Measurements from ENCODE around the gene ANXA7.
A peak's percentile ranks its signal among the peaks of the same experiment; 100 is the strongest.
"Not testable (repeated sequence)": the region's sequence is repeated elsewhere in the genome, so short reads cannot be mapped to it uniquely, and the experiment has no call there.

ANXA7 gene

DNA sequence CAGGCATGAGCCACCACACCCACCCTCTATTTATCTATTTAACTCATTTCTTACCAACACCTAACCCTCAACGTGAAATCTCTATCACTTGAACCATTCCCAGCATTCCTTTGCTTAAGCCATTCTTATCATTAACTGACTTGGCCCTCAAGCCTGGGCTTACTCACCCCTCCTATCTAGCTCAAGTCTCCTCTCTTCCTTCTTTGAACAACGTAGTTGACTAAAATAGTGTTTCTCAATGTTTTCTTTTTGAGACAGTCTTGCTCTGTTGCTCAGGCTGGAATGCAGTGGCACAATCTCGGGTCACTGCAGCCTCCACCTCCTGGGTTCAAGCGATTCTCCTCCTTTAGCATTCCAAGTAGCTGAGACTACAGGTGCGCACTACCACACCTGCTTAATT is 7.0 kb downstream of the ANXA7 start:
- DNase-seq, result no peak

DNA sequence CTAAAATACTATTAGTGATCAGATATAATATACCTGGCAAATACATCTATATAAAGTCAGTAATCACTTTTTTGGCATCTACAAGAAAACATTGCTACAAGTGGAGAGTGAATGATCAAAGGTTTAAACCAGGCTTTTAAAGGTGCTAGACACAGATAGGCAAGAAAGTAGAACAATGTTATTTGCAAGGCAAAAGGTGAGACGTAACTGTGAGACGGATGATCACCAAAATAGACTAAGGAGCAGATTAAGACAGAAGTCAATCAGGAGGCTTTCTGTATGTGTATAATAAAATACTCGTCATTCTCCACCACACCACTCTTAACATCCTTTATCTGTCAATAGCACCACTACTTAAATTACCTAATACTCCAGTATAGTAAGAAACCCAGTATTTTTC is 8.3 kb downstream of the ANXA7 start:
- no peak for DNase-seq

DNA sequence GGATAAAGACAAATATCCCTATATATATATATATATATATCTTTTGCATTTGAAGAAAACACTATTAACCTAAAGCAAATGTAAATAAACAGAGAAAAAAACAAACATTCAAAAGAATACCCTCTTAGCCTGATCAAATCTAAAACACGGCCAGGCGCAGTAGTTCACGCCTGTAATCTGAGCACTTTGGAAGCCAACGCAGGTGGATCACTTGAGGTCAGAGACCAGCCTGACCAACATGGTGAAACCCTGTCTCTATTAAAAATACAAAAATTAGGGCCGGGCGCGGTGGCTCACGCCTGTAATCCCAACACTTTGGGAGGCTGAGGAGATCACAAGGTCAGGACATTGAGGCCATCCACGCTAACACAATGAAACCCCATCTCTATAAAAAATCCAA is 9.2 kb downstream of the ANXA7 start:
- DNase-seq, result no peak

DNA sequence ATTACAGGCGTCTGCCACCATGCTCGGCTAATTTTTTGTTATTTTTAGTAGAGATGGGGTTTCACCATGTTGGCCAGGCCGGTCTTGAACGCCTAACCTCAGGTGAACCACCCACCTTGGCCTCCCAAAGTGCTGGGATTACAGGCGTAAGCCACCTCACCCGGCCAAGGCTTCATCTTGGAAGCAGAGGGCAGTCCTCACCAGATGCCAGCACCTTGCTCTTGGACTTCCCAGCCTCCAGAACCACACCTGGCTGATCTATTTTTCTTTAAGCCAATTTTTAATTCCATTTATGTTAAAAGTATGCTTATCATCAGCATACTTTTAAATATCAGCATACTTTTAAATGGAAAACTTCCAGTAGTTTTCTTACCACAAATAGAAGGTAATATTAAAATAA is 12.2 kb downstream of the ANXA7 start:
- DNase-seq, result no peak

DNA sequence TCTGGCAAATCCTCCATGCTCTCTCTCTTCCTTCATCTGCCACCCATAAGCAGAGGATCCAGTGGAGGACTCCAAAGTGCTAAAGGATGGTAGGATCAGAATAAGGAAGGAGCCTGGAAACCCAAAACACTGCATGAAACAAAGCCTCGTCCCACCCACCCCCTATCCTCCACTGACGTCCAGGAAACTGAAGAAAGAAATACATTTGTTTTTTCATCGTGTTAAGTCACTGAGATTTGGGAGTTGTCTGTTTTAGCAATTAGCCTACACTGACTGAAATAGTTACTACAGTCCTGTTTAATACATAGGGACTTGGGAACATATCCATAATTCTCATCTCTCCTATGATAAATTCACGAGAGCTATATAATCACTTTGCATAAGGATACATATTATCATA is 14.8 kb downstream of the ANXA7 start:
- DNase-seq, result no peak

DNA sequence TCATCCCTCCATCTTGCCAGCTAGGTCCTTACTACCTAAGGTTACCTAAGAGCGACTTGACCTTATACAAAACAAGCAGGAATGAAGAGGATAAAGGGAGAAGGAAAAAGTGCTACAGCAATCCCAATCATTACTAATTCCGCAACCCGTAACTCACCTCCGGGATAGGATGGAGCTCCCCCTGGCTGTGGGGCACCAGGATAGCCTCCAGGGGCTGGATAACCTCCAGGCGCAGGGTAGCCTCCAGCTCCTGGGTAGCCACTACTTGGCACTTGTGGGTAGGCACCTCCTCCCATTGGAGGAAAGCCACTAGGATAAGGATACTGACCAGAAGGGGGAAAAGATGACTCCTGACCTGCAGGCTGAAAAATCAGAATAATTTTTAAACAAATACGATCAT is 15.8 kb downstream of the ANXA7 start:
- DNase-seq, result no peak

DNA sequence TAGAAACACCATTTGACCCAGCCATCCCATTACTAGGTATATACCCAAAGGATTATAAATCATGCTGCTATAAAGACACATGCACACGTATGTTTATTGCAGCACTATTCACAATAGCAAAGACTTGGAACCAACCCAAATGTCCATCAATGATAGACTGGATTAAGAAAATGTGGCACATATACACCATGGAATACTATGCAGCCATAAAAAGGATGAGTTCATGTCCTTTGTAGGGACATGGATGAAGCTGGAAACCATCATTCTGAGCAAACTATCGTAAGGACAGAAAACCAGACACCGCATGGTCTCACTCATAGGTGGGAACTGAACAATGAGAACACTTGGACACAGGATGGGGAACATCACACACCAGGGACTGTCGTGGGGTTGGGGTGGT is 19.5 kb downstream of the ANXA7 start:
- not testable (repeated sequence) for DNase-seq

DNA sequence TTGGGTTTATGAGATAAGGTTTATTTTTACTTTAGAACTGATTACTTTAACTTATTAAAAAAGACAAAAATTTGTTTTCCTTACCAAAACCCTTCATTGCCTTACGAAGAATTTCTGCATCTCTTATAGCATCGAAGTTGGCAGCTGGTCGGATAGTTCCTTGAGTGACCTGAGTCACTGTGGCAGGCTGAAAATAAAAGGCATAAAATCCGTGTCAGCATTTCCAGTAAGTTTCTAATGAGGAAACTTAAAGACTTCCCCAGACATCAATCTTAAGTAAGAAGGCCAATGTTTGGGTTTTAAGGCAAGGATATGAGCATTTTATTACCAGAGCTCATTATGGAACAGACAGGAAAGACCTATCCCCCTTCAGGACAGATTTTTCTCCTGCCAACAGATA is 25.6 kb downstream of the ANXA7 start:
- no peak for DNase-seq

DNA sequence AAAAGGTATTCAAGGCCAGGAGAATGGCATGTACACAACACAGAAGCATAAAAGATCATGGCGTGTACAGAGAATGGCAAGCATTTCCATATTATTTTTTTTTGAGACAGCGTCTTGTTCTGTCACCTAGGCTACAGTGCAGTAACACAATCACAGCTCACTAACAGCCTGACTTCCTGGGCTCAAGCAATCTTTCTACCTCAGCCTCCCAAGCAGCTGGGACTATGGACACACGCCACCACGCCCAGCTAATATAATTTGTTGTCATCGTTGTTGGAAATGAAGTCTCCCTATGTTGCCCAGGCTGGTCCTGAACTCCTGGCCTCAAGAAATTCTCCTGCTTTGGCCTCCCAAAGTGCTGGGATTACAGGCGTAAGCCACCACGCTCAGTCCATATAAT is 27.3 kb downstream of the ANXA7 start:
- no peak for DNase-seq

DNA sequence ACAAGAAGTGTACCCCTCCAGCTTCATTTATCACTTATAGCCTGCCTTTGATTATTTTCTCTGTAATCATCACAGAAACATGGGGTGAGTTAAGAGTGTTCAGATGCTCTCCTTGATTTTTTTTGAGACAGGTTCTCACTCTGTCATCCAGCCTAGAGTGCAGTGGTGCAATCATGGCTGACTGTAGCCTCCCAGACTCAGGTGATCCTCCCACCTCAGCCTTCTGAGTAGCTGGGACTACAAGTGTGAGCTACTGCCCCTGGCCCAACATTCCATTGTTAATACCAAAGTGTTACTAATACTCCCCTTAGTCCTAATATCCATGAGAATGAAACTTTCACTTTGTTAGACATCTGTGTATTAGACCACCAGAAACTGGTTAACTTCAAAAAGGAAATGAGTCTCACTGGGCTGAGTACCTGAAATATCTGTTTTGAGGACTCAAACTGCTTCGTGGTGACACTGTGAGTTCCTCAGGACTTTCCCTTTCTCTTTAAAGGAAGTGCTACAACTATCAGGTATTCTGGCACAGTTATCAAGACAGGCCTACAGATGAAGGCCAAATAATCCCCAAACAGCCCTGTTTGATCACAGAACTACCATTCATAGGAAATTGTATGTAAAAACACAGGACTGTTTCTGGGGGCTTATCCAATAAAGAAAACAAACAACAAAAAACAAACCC is 34.7 kb downstream of the ANXA7 start:
- DNase-seq, result peak; percentile 10

DNA sequence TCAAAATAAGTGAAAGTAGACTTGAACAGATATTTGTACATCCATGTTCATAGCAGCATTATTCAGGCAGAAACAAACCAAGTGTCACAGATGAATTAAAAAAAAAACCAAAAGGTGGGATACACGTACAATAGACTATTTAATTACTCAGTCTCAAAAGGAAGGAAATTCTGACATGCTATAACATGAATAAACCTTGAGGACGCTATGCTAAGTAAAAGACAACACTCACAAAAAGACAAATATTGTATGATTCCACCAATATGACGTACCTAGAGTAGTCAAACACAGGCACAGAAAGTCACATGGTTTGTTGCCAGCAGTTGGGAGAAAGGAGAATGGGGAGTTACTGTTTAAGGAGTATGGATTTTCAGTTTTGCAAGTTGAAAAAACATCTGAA is 37.2 kb downstream of the ANXA7 start:
- no peak for DNase-seq

DNA sequence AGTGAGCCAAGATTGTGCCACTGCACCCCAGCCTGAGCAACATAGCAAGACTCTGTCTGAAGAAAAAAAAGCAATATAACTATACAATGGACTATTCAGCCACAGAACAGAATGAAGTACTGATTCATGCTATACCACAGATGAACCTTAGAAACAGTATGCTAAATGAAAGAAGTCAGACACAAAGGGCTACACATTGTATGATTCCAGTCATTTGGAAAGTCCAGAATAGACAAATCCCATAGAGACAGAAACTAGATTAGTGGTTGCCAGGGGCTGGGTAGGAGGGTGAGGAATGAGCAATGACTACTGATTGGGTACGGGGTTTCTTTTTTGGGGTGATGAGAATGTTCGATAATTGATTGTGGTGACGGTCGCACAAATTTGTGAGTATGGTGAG is 45.6 kb downstream of the ANXA7 start:
- DNase-seq, result peak; percentile 48

DNA sequence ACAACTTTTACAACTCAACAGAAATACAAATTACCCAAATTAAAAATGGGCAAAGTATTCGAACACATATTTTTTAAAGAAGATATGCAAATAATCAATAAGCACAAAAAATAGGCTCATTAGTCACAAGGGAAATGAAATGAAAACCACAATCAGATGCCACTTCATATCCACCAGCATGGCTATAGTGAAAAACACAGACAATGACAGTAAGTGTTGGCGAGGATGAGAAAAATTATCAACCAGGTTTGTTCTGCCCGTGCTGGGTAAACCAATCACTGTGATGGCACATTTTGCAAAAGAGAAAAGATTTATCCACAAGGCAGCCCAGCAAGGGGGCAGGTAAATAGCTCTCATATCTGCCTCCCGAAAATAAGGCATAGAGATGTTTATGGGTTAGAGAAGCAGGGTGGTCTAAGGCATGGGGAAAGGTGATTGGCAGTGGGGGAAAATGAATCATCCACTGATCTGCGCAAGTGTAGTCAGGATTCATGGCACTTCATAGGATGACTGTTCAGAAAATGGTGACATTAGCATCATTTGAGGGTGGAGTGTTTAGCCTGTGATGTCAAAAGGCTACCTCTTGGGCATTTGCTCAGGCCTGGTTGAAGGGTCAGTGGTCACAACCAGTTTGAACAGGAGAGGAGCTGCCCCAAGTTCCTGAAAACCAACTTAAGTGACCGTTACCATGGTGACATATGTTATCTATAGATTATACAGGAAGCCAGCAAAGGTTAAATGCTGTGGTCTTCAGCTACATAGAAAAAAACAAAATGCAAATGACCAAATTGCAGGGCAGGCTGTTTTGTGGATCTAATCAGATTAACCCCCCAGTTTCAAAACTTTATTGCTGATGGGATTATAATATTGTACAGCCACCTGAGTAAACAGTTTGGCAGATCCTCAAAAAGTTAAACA is 47.2 kb downstream of the ANXA7 start:
- DNase-seq, result no peak

DNA sequence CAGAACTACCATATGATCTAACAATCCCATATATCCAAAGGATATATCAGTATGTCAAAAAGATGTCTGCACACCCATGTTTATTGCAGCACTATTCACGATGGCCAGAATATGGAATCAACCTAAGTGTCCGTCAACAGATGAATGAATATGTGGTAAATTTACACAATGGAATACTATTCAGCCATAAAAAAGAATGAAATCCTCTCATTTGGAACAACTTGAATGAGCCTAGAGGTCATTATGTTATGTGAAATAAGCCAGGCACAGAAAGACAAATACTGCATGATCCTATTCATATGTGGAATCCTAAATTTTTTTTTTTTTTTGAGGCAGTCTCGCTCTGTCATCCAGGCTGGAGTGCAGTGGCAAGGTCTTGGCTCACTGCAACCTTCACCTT is 48.9 kb downstream of the ANXA7 start:
- no peak for DNase-seq

DNA sequence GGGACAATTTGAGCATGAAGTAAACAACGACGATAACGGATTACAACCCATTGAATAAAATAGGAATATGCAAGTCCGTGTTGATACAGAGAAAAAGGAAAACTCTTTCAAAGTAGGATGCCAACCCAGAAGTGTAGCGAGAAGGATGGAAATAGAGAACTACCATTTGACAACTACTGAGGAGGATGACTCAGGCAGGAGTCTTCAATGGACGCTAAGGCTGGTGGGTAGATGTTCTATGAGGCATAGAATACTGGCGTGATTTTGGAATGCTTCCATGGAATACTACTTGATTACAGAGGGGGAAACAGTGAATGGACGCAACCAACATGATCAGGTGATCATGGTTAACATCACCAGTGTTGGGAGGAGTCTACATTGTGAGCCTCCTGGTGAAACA is 54.4 kb downstream of the ANXA7 start:
- no peak for DNase-seq

DNA sequence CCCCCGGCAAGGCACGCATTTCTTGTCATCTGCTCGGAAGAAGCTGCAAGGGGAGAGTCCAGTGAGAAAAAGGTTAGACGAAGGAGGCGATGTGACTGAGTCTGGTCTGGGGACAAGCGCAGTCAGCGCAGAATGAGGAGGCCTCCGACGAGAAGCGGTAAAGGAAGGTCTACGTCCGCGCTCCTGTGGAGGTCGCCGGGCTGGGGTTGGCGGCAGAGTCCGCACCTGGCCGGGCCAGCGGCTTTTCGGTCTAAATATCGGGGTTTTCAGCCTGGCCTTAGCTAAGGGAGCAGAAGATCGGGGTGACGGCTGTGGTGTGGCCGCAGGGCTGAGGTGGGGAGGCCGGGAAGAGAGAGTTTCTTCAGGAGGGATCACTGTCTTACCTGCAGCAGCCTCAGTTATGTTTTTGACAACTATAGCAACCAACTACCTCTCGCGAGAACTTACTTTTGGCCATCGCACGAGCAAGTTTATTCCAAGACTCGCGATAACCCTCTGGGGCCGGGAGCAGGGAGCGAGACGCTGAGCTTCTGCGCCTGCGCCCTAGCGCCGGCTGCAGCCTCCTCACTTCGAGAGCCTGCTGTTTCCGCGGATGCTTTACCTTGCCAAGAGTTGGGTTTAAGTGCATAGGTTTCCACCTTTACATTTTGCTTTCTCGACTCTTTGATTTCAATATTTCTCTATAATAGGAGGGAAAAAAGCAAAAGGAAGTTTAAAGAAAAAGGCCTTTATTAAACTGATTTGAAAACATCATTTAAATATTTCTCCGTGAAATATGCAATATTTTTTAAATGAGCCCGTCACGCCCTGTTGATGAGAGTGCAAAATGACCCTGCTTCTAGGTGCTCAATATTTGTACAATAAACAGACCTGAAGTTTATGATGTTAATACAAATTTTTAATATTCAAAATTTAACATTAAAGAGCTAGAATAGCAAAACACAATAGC is 55.3 kb downstream of the ANXA7 start, which contains the start of gene CFAP70:
Gene CFAP70, minus strand, starts transcription at position 534 of the 949 bp plus-strand sequence. CDS start 4,068 bp downstream, outside the sequence.
- DNase-seq, result peak; percentile 96

DNA sequence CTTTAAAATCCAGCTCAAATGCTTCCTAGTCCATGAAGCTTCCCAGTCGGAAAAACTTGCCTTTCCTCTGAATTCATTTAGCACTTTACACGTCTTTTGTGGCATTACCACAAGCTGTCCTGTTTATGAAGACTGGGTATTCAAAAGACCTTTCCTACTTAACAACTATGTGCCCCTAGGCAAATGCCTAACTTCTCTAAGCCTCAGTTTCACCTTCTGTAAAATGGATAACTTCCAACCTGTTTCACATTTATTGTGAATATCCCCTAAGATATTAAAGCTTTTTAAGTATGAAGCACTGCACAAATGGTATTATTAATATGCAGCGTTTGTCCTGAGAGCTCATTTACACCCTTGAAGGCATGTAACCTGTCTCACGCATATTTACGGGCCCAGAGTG is 56.0 kb downstream of the ANXA7 start:
- no peak for DNase-seq

DNA sequence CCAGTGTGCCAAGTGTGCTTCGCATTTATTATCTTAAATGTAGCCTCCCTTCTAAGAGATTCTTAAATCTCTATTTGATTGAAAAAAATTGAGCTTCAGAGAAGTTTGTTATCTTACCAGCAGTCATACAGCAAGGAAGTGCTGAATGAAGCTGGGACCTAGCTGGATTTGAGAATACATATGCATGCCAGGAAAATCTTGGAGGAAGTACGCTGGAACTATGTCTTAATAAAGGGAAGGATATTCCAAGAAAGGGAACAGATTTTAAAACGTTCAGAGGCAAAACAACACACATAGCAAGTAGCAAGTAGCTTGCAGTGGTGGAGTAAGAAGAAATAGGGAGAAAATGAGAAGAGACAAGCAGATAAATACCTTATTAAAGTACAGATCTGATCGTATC is 56.7 kb downstream of the ANXA7 start:
- DNase-seq, result no peak

DNA sequence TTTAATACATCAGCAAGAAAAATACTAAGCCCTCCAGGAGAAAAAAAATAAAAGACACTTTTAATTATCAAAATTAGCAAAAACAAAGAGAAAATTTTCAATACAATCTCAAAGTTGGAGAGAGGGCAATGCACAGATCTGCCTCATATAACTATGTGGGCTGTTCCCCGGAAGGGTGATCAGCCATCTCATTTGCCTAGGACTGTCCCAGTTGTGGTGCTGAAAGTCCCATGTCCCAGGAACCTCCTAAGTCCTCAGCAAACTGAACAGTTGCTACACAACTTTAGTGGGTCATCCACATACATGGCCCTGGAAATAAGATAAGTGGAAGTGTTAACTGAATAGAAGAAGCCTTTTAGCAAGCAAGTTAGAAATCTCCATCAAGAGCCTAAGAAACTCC is 69.6 kb downstream of the ANXA7 start:
- DNase-seq, result no peak

DNA sequence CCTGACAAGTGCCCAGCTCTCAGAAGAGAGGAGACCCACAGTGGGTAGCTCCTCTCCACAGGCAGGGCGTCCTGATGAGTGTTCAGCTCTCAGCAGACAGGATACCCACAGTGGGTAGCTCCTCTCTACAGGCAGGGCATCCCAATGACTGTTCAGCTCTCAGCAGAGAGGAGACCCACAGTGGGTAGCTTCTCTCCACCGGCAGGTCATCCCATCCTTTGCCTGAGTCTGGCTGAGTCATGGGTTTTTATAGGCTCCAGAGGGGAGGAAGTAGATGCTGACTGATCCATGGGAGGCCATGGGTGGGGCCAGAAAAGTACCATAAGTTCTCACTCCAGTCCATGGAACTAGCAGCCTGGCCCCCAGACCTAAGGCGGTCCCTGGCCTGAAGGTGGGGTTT is 73.7 kb downstream of the ANXA7 start:
- no peak for DNase-seq

DNA sequence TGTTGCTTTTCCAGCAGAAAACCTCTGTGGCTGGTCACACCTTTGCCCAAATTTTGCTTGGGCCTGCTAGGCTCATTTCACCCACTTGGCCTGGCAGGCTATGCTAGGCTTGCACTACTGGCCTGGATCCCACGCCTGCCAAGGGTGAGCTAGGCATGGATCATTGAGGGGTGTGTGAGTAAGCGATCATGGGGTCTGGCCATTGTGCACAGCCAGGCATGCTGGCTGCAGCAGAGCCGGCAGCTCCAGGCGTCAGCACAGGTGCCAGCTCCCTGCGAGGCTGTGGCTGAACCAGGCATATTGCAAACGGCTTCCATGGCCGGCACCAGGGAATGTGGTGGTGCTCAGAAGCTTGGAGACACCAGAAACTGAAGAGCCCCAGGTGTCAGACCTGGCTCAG is 74.4 kb downstream of the ANXA7 start:
- no peak for DNase-seq

DNA sequence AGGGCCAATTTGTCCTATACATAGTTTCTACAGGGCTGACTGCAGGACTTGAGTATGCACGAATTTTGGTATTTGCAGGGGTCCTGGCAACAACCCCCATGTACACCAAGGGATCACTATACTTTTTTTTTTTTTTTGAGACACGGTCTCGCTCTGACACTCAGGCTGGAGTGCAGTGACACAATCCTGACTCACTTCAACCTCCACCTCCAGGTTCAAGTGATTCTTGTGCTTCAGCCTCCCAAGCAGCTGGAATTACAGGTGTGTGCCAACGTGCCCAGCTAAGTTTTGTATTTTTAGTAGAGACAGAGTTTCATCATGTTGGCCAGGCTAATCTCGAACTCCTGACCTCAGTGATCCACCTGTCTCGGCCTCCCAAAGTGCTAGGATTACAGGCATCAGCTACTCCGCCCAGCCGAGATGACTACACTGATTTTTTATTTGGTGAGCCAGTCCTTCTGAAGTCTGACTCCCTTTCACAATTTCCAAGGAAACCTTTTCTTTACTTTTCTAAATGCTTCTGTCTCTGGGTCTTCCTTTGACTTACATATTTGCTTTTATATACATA is 75.0 kb downstream of the ANXA7 start:
- DNase-seq, result no peak

DNA sequence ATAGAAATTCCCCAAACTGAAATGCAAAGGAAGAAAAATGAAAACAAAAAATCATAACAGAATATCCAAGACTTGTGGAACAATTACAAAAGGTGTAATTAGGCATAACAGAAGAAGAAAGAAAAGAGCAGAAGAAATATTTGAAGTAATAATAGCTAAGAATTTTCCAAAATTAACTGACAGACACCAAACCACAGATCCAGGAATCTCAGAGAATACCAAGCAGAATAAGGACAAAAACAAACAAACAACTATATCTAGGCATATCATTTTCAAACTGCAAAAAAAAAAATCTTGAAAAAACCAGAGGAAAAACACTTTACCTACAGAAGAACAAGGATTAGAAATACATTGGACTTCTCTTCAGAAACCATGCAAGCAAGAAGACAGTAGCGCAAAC is 80.7 kb downstream of the ANXA7 start:
- DNase-seq, result no peak
